Pancreas (tissue), 10 donors: ENCODE data around the gene TNRC18. TPM values are rescaled to one million over a fixed set of nuclear protein-coding genes. Genes with fewer than 3 reads are reported as not detected.

ENCODE experiments used
- ATAC-seq, 4 donors: fragments of 200-7000 bp; cut with Tn5 transposase; one replicate each; pipeline versions ENCODE4 v1.8.0 to v1.9.1; 2020; ENCODE audit warnings: mild to moderate bottlenecking in 4 of 4, moderate library complexity in 4 of 4
- DNase-seq, 6 donors: peaks; one replicate each; pipeline ENCODE4 v3.0.0-alpha.2; 2020
- FAIRE-seq: peaks from 2 replicates; lab custom pipeline; 2012; peaks lifted over from hg19 to GRCh38; lab: Jason Lieb, UNC
- H3K27ac ChIP-seq, 4 donors: fragments of 200-600 bp; sonication (generic); 1 replicate in 3 of 4; 2 replicates in 1 of 4; pipeline versions ENCODE4 v1.5.0 to v1.8.0; 2020
- H3K27me3 ChIP-seq, 4 donors: fragments of 200-600 bp; one replicate each; pipeline ENCODE4 v1.8.0; 2021
- H3K36me3 ChIP-seq, 3 donors: fragments of 200-600 bp; sonication (generic) in 1 of 3; one replicate each; pipeline versions ENCODE4 v1.5.0 to v1.8.0; 2020 to 2021
- H3K4me1 ChIP-seq, 3 donors: fragments of 200-600 bp; one replicate each; pipeline ENCODE4 v1.8.0; 2021
- H3K4me3 ChIP-seq, 4 donors: fragments of 200-600 bp; sonication (generic) in 2 of 4; one replicate each; pipeline versions ENCODE4 v1.5.0 to v1.8.0; 2020 to 2021
- H3K9me3 ChIP-seq, 4 donors: fragments of 200-600 bp; one replicate each; pipeline ENCODE4 v1.8.0; 2021
- WGBS, 2 donors: extraction: QIAGEN DNeasy Blood & Tissue Kit; methylation state at CpG; one replicate each; pipeline ENCODE4 v1.1.7; 2013; 5-methylcytosine and 5-hydroxymethylcytosine counted together
- intact Hi-C, 3 donors: fragments of 100-400 bp; cut with DNase I; formaldehyde crosslinking; loops; one replicate each; pipeline versions ENCODE4 v1.11.1 to v1.14.2; 2022
- polyA plus RNA-seq, 2 donors: library from polyadenylated mRNA; stranded (reverse); fragments of 200-250 nt; gene quantifications; one replicate each; pipeline ENCODE4 v1.2.3, GENCODE V29; 2013
- total RNA-seq, 6 donors: library from RNA; stranded (reverse); fragmentation: NEBNext Ultra II Directional in 4 of 6; extraction: Animal tissue kit (Norgen Biotek cat#: 25700) in 4 of 6; gene quantifications; one replicate each; pipeline versions ENCODE4 v1.2.1 to v1.2.4, GENCODE V29; 2021 to 2023
- TF ChIP-seq, protein P1 (sequence below), 4 donors: fragments of 200-600 bp; sonication (generic) in 3 of 4; IDR thresholded peaks; one replicate each; pipeline versions ENCODE4 v1.5.0 to v1.8.0; 2021; ENCODE audit warnings: antibody characterized with exemption in 4 of 4
- donor health status: healthy with polysubstance abuse.
- donor health status: DM: no; HTN: no; CAD: no; lungs with moderate emphysema.
- donor health status: DM: no; HTN: no; CAD: no.
- donor health status: control.
- donor health status: control.
- donor health status: Bipolar disorder and iron deficiency.
- donor health status: DM: yes; HTN: yes; CAD: no.
- donor health status: DM: no; HTN: no; CAD: no.
- donor health status: DM: no; HTN: no; CAD: no.
- donor health status: DM: yes; HTN: yes; CAD: no.

TNRC18 gene
- total and polyA plus RNA-seq, 8 donors: 30.1 to 80.6 (median 36.9) TPM

- peaks cover 0 to 6% (median 3%) of the 10 kb centered on the region in 3 donors for H3K4me1 ChIP-seq
- no peak for FAIRE-seq
- peak in 1 of 6 donors; percentile 44 for DNase-seq
These were observed 71.1 kb downstream of the TNRC18 start for GRCh38 chr7:5352440-5353010.

GRCh38 chr7:5351507-5352265 lies 71.9 kb downstream of the TNRC18 start:
- WGBS, 2 donors: 92 to 94% methylated on average over 34 to 35 of the region's 35 CpGs
- no peak for FAIRE-seq
- ATAC-seq: no peak
- H3K9me3 ChIP-seq: no peaks in the 10 kb centered on the region
- peaks cover 0 to 6% (median 3%) of the 10 kb centered on the region in 3 donors for H3K4me1 ChIP-seq
- intact Hi-C loops: no loop called here
- H3K27me3 ChIP-seq: no peaks in the 10 kb centered on the region
- H3K4me3 ChIP-seq: no peak overlapping the region
- peak in 1 of 6 donors; percentile 37 for DNase-seq
- peaks cover 4 to 39% (median 11%) of the 10 kb centered on the region in 3 donors for H3K36me3 ChIP-seq
- H3K27ac ChIP-seq: no peak overlapping the region
- TF ChIP-seq, protein P1, sequence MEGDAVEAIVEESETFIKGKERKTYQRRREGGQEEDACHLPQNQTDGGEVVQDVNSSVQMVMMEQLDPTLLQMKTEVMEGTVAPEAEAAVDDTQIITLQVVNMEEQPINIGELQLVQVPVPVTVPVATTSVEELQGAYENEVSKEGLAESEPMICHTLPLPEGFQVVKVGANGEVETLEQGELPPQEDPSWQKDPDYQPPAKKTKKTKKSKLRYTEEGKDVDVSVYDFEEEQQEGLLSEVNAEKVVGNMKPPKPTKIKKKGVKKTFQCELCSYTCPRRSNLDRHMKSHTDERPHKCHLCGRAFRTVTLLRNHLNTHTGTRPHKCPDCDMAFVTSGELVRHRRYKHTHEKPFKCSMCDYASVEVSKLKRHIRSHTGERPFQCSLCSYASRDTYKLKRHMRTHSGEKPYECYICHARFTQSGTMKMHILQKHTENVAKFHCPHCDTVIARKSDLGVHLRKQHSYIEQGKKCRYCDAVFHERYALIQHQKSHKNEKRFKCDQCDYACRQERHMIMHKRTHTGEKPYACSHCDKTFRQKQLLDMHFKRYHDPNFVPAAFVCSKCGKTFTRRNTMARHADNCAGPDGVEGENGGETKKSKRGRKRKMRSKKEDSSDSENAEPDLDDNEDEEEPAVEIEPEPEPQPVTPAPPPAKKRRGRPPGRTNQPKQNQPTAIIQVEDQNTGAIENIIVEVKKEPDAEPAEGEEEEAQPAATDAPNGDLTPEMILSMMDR (IDR thresholded peaks at IDR 0.05): no peak

More at GRCh38 chr7:5352440-5353010, 71.1 kb downstream of the TNRC18 start:
- intact Hi-C loops: no loop called here
- ATAC-seq: no peak
- peaks cover 6 to 47% (median 12%) of the 10 kb centered on the region in 3 donors for H3K36me3 ChIP-seq
- WGBS, 2 donors: 94 to 98% methylated on average over 19 of the region's 19 CpGs
- H3K27me3 ChIP-seq: no peaks in the 10 kb centered on the region
- no peak overlapping the region for H3K27ac ChIP-seq
- no peaks in the 10 kb centered on the region for H3K9me3 ChIP-seq
- TF ChIP-seq, protein P1 (IDR thresholded peaks at IDR 0.05): no peak
- no peak overlapping the region for H3K4me3 ChIP-seq

GRCh38 chr7:5350600-5351385 lies 72.8 kb downstream of the TNRC18 start:
- H3K27ac ChIP-seq: no peak overlapping the region
- 90 to 92% methylated on average over 23 of the region's 23 CpGs for WGBS, 2 donors
- ATAC-seq: no peak
- H3K36me3 ChIP-seq: peaks cover 1 to 33% (median 7%) of the 10 kb centered on the region in 3 donors
- DNase-seq: no peak
- TF ChIP-seq, protein P1 (IDR thresholded peaks at IDR 0.05): no peak
- no peak for FAIRE-seq
- H3K4me3 ChIP-seq: no peak overlapping the region
- H3K4me1 ChIP-seq: peaks cover 0 to 6% (median 3%) of the 10 kb centered on the region in 3 donors
- H3K27me3 ChIP-seq: no peaks in the 10 kb centered on the region
- intact Hi-C loops: no loop called here
- no peaks in the 10 kb centered on the region for H3K9me3 ChIP-seq

GRCh38 chr7:5350174-5350463 lies 73.5 kb downstream of the TNRC18 start:
- FAIRE-seq (no peak), ATAC-seq (no peak), DNase-seq (no peak)
- Histone ChIP-seq H3K4me1 (peaks cover 0 to 4% (median 3%) of the 10 kb centered on the region in 3 donors), H3K4me3 (no peak overlapping the region), H3K9me3 (no peaks in the 10 kb centered on the region), H3K27ac (no peak overlapping the region), H3K36me3 (peaks cover 5 to 36% (median 13%) of the 10 kb centered on the region in 3 donors), H3K27me3 (no peaks in the 10 kb centered on the region)
- intact Hi-C loops: no loop called here
- 90 to 93% methylated on average over 15 of the region's 15 CpGs for WGBS, 2 donors
- TF ChIP-seq, protein P1 (IDR thresholded peaks at IDR 0.05): no peak
